Stimulated activated naive B cell treated with anti-CD40 and anti-IgM and Interleukin-4, amounts not matched to agents 10 μg/mL and 1 μg/mL and 100 μg/mL, for 72 hours (primary cell): ENCODE measurements around the gene LIPG.

Experiments
- ATAC-seq, 2 donors: fragments of 150-1000 bp; cut with Tn5 transposase; replicated peaks; 2 replicates each; pipeline ENCODE4 v1.10.0; 2021; ENCODE audit warnings: moderate library complexity in 1 of 2
- DNase-seq: peaks from one replicate; pipeline ENCODE4 v3.0.0; 2021
- H3K27ac Mint-ChIP-seq: one replicate; pipeline ENCODE4 v1.8.0; 2022; ENCODE audit warnings: mild to moderate bottlenecking, mixed read lengths
- H3K27me3 Mint-ChIP-seq, 2 donors: one replicate each; pipeline ENCODE4 v1.8.0; 2022; ENCODE audit warnings: mixed read lengths in 2 of 2
- H3K36me3 Mint-ChIP-seq, 2 donors: one replicate each; pipeline ENCODE4 v1.8.0; 2022; ENCODE audit warnings: mixed read lengths in 2 of 2, mild to moderate bottlenecking in 1 of 2
- H3K4me1 Mint-ChIP-seq, 2 donors: one replicate each; pipeline ENCODE4 v1.8.0; 2022; ENCODE audit warnings: mixed read lengths in 2 of 2, mild to moderate bottlenecking in 1 of 2
- H3K4me3 Mint-ChIP-seq, 2 donors: one replicate each; pipeline ENCODE4 v1.8.0; 2022; ENCODE audit warnings: mild to moderate bottlenecking in 2 of 2, mixed read lengths in 2 of 2, moderate library complexity in 1 of 2
- H3K9me3 Mint-ChIP-seq, 2 donors: one replicate each; pipeline ENCODE4 v1.8.0; 2022; ENCODE audit warnings: mixed read lengths in 2 of 2, mild to moderate bottlenecking in 1 of 2

The LIPG gene

DNA sequence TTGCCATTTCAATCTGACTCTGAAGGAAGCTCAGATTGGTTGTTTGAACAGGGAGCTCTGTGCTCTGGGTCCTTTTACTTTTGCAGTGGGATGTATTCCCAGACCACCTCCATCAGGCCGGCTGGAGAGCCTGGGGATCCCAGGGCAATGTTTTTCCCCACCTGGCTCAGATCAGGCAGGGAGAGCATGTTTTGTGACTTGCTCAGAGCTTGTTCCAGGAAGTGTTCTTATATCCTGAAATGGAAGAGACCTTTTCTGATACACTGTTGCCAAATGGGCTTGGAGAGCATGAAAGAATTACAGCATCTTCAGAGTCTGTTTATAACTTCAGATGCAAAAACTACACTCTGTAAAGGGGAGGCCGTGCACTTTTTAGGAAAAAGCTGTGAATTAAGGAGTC lies 56.0 kb downstream of the LIPG start:
- Mint-ChIP-seq H3K4me1 (no peaks in the 10 kb centered on the region), H3K27me3 (peaks cover 25 to 34% of the 10 kb centered on the region in 2 donors), H3K4me3 (no peak overlapping the region), H3K27ac (no peak overlapping the region), H3K36me3 (no peaks in the 10 kb centered on the region), H3K9me3 (no peaks in the 10 kb centered on the region)
- ATAC-seq (no peak), DNase-seq (no peak)

DNA sequence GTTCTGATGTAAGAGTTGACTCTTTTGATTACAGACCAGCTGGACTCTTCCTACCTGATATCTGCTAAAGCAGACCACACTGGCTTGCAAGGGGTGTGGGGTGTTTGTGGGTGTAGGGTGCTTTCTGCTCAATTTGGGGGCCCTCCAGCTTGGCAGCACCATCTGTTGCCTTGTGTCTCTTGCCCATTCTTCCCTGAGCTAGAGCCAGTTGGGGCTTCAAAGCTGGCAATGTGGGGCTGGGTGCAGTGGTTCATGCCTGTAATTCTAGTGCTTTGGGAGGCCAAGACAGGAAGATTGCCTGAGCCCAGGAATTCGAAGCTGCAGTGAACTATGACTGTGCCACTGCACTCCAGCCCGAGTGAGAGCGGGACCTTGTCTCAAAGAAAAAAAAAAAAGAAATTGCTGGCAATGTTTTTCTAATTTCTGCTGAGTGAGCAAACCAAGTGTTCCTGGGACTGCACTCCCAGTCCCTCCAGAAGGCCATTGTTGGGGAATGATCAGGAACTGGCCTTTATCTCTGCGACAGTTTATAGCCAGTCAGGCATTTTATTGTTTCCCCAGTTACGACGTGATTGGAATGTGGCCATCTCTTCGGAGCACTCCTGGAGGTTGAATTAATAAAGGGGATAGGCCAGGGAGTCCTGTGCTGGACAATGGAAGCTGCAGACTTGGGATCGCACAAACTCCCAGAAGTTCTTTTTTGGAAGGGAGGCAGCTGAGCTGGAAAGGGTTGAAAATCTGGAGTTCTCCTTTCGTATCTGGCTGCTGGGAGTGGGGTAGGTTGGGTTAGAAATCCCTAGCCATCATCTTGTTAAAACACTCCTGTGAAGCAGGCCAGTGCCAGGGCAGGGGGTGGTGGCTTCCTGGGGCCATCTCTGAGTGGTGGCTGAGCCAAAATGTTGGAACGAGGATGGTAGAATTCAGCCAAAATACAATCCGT lies 57.2 kb downstream of the LIPG start:
- Mint-ChIP-seq H3K4me3 (no peak overlapping the region), H3K4me1 (no peaks in the 10 kb centered on the region), H3K36me3 (no peaks in the 10 kb centered on the region), H3K27ac (no peak overlapping the region), H3K9me3 (no peaks in the 10 kb centered on the region), H3K27me3 (peaks cover 22 to 29% of the 10 kb centered on the region in 2 donors)
- ATAC-seq (no peak), DNase-seq (no peak)

DNA sequence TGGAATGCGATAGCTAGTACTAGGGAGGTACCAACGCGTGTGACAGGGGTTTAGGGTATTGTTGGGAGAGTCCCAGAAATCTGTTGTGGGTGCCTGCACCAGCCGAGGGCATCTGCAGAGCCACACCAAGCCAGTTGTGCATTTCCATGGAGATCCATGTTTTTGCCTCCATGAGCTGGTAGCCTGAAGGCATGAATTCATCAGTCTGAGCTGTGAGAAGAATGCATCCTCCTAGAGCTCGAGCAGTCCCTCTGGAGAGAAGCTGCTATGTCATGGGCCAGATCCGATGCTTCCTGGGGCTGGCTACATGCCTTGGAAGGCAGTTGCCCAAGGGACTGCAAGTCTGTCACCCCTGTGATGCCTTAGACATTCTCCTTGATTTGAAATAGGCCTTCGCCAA lies 57.9 kb downstream of the LIPG start:
- no peaks in the 10 kb centered on the region for H3K4me1 Mint-ChIP-seq
- ATAC-seq: no peak
- H3K4me3 Mint-ChIP-seq: no peak overlapping the region
- peaks cover 20 to 30% of the 10 kb centered on the region in 2 donors for H3K27me3 Mint-ChIP-seq
- no peak overlapping the region for H3K27ac Mint-ChIP-seq
- H3K36me3 Mint-ChIP-seq: no peaks in the 10 kb centered on the region
- DNase-seq: no peak
- no peaks in the 10 kb centered on the region for H3K9me3 Mint-ChIP-seq

DNA sequence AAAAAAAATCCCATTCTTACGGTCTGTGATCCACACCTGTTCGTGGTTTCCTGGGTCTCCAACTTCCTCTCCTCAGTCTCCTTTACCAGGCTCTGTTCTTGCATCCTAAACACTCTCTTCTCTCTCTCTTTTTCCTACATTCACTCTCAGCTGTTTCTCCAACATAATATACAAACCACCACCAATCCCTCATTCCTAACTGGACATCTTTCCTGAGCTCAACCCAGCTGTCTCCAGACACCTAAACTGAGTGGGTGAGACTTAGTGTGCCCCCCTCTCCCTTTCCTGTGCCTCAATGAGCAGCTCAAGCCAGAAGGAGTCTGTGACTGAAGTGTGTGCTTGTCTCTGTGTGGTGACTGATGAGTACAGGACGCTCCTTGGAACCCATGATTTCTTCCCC lies 59.4 kb downstream of the LIPG start:
- H3K4me1 Mint-ChIP-seq: no peaks in the 10 kb centered on the region
- H3K9me3 Mint-ChIP-seq: no peaks in the 10 kb centered on the region
- H3K4me3 Mint-ChIP-seq: no peak overlapping the region
- no peak overlapping the region for H3K27ac Mint-ChIP-seq
- no peak for ATAC-seq
- H3K36me3 Mint-ChIP-seq: no peaks in the 10 kb centered on the region
- peaks cover 20 to 29% of the 10 kb centered on the region in 2 donors for H3K27me3 Mint-ChIP-seq
- DNase-seq: no peak

DNA sequence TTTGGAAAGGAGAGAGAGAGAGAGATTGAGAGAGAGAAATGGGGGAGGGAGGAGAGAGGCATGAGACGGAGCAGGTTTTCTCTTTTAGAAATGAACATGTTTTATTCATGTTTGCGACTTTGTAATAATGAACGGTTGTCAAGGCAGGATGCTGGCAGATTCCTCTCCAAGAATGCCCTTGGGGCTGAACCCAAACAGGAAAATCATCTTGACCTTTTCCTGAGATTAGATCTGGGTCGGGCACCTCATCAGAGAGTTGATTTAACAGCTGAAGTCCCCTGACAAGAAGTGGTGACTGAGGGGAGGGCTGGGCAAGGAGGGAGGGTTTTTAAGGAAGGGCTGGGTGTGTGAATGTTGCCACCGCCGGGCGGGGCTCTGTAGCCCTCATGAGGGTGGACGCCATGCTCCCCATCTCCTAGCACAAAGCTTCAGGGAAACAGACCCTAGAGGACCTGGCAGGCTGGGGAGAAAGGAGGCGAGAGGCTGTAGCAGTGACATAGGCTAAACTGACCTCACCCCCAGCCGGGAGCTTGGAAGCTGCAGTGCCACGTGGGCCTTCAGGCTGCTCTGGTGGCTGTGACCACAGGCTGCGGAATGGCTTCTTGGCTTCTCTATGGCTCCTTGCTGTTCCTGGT lies 60.0 kb downstream of the LIPG start:
- no peak for DNase-seq
- no peak for ATAC-seq
- Mint-ChIP-seq H3K27me3 (peaks cover 20 to 29% of the 10 kb centered on the region in 2 donors), H3K36me3 (no peaks in the 10 kb centered on the region), H3K27ac (no peak overlapping the region), H3K9me3 (no peaks in the 10 kb centered on the region), H3K4me3 (no peak overlapping the region), H3K4me1 (no peaks in the 10 kb centered on the region)

DNA sequence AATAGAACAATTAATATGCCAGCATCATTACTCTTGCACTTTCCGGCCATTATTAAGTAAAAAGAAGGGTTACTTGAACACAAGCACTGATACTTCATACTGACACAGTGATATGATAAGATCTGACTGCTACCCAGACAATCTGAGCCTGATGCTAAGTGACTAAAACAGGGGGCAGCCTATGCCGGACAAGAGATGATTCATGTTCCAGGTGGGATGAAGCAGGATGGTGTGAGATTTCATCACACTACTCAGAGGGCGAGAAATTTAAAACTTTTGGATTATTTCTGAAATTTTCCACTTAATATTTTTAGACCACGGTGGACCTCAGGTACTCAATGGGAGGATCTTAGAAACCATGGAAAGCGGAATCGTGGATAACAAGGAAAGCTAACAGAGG lies 61.7 kb downstream of the LIPG start:
- no peak overlapping the region for H3K27ac Mint-ChIP-seq
- ATAC-seq (no peak), DNase-seq (no peak)
- no peaks in the 10 kb centered on the region for H3K9me3 Mint-ChIP-seq
- H3K4me3 Mint-ChIP-seq: no peak overlapping the region
- H3K27me3 Mint-ChIP-seq: peaks cover 22 to 29% of the 10 kb centered on the region in 2 donors
- H3K36me3 Mint-ChIP-seq: no peaks in the 10 kb centered on the region
- H3K4me1 Mint-ChIP-seq: peaks cover 0 to 2% of the 10 kb centered on the region in 2 donors

DNA sequence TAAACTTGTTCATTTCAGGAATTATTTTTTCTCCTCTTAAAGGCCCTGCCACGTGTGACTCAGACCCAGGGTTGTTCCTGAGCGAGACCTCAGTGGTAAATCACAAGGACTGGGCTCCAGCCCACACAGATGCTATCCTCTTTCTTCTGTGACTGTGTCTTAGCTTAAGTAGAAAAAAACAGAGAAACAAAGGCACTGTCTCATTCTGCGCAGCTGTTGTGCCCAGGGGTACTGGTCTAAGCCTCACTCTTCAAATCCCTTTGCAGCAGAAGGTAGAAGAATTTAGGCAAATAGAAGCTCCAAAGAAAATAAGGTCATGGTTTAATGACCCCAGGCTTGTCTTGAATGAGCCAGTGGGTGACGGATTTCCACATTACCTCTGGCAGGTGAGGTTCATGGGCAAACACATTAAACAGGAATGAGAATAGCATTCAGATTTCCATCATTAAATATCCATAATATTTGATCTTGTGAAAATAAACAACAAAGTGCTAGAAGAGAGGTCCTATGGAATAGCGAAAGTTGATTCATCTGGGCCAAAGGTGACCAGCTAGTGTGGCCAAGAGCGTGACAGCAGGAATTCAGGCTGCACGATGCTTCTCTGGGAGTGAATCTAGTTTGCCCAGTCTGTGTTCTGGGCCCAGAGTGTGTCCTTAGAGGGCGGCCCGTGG lies 63.3 kb downstream of the LIPG start:
- peaks cover 0 to 2% of the 10 kb centered on the region in 2 donors for H3K4me1 Mint-ChIP-seq
- no peak for ATAC-seq
- no peaks in the 10 kb centered on the region for H3K36me3 Mint-ChIP-seq
- H3K9me3 Mint-ChIP-seq: no peaks in the 10 kb centered on the region
- H3K27ac Mint-ChIP-seq: no peak overlapping the region
- DNase-seq: no peak
- H3K27me3 Mint-ChIP-seq: peaks cover 23 to 29% of the 10 kb centered on the region in 2 donors
- no peak overlapping the region for H3K4me3 Mint-ChIP-seq

DNA sequence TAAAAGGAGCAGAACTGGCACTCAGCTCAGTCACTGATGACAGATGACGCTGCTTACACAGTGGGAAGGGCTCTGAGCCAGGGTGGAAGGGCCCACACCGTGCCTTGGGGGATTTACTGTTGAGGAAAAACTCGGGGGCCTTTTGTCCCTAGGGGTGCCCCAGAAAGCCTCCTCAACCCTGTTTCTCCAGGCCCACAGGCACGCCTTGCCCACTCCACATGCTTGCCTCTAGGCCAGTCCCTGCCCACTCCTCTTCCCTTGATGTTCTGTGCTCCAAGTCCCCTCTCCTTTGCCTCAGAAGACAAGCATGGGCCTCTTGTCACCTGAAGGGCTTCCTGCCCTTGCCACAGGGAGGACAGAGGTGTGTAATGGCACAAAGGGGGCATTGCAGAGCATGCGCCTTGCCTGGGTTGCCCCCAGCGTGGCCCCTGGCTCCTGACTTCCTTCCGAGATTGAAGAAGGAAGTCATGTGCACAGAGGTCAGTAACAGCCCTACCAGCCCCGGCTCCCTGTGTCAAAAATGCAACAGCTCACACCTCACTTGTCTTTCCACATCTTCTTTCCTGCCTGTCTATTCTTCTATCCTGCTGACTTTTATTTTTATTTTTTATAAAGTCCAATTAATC lies 65.1 kb downstream of the LIPG start:
- no peaks in the 10 kb centered on the region for H3K9me3 Mint-ChIP-seq
- peaks cover 0 to 2% of the 10 kb centered on the region in 2 donors for H3K4me1 Mint-ChIP-seq
- no peaks in the 10 kb centered on the region for H3K36me3 Mint-ChIP-seq
- ATAC-seq (no peak), DNase-seq (no peak)
- no peak overlapping the region for H3K4me3 Mint-ChIP-seq
- H3K27me3 Mint-ChIP-seq: peaks cover 15 to 25% of the 10 kb centered on the region in 2 donors
- no peak overlapping the region for H3K27ac Mint-ChIP-seq

DNA sequence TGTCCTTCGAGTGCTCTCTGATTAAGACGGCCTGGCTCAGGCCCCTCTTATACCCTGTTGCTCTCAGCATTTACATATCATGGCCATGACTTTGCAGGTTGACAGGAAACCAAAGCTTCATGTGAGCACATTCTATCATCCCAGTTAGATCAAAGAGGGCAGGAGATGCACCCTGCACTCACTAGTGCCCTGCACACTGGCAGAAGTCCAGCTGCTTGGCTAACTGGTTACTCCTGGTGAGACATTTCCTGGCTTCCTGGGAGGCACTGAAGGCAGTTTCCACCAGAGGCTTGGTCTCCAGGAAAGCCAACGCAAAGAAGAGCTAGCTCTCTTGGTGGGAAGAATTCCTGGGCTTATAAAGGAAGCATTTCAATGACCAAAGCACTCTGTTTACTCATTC lies 66.3 kb downstream of the LIPG start:
- H3K4me1 Mint-ChIP-seq: peaks cover 0 to 2% of the 10 kb centered on the region in 2 donors
- ATAC-seq (no peak), DNase-seq (no peak)
- no peak overlapping the region for H3K4me3 Mint-ChIP-seq
- peaks cover 10 to 13% of the 10 kb centered on the region in 2 donors for H3K27me3 Mint-ChIP-seq
- no peak overlapping the region for H3K27ac Mint-ChIP-seq
- no peaks in the 10 kb centered on the region for H3K36me3 Mint-ChIP-seq
- no peaks in the 10 kb centered on the region for H3K9me3 Mint-ChIP-seq

DNA sequence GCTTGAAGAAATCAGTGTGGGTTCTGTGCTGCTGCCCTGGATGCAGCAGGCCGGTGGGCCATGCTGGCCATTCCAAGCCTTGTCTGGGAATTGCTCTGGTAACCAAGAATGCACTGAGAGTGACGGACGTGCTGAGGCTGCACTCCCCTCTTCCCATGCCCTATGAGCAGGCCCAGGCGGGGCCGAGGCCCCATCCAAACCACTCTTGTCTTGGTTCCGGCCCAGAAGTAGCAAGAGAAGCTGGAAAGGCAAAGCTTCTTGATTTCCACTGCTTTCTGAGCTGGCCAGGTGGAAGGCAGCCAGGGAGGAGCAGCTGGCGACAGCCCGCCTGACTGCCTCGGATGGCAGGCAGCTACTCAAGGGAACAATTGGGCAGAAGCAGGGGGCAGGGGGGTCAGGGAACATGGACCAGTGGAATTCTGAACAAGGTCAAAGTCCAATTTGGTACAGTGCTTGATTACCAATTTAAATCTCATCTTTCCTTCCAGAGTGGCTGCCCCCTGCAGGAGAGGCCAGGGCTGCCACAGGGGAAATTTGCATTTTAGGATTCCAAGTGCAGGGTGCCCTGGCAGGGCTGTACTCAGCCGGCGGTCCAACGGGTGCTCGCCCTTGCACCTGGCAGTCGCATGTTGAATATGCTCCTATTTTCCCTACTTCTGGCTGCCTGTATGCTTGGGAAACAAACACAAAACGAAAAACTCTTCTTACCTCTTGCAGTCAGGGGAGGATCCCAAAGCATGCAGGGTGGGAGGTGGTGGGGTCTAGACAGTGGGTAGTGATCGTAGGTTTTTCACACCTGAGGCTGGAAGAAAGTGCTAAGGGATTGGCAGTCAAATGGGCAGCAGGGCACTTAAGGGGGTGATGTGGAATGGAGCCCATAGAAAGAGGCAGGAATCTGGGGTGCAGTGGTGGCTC lies 67.3 kb downstream of the LIPG start:
- no peak for DNase-seq
- no peak for ATAC-seq
- H3K27ac Mint-ChIP-seq: no peak overlapping the region
- no peaks in the 10 kb centered on the region for H3K36me3 Mint-ChIP-seq
- peaks cover 0 to 2% of the 10 kb centered on the region in 2 donors for H3K4me1 Mint-ChIP-seq
- H3K4me3 Mint-ChIP-seq: no peak overlapping the region
- H3K9me3 Mint-ChIP-seq: no peaks in the 10 kb centered on the region
- peaks cover 8 to 11% of the 10 kb centered on the region in 2 donors for H3K27me3 Mint-ChIP-seq

DNA sequence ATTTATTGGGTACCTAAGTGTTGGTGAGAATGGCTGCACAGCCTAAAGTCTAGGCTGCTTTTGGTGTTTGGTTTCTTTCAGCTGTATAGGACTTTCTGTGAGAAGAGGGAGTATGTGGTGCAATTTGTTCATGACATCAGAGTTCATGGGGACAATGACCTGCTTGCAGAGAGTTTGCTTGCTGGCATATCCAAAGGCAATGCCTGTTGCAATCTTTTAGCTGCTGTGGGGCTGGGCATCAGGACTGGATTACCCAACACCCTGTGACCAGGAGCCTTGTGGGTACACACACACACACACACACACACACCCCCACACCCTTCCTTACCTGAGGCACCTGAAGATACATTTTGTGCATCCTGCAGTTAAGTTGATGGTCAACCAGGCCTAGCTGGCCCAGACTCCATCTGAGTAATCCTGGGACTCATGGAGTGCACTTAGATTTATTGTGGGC lies 68.4 kb downstream of the LIPG start:
- peaks cover 0 to 2% of the 10 kb centered on the region in 2 donors for H3K4me1 Mint-ChIP-seq
- H3K4me3 Mint-ChIP-seq: no peak overlapping the region
- no peaks in the 10 kb centered on the region for H3K36me3 Mint-ChIP-seq
- H3K27me3 Mint-ChIP-seq: peaks cover 5 to 8% of the 10 kb centered on the region in 2 donors
- DNase-seq (no peak), ATAC-seq (no peak)
- no peak overlapping the region for H3K27ac Mint-ChIP-seq
- no peaks in the 10 kb centered on the region for H3K9me3 Mint-ChIP-seq

DNA sequence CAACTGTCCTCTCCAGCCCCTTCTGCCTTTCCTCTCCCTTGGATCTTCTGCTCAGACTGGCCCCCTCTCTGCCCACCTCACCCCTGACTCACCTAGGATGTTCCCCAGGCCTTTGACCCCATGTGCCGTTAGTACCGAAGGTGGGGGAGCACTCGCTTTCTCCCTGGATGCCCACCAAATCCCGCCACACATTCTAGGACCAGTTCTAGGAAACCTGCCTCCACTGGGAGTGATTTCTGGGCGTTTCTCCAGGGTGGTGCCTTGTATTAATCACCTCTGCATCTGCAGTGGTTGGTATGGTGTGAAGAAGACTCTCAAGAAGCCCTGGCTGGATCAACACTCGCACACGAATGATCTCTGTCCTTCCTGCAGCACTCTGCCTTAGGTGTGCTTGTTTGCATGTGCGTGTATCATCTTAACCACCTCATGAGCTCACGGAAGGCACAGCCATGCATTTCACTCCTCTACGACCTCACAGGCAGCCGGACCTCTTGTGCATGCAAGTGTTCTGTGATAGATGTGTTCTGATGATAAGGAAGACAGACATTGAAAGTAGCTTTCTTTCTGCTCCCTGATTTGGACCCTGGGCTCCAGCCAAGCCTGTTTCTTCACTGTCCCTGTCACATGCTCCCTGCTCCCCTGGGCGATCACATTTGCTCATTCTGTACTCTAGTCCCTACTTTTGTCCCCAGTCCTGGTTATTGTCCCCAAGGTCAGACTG lies 69.4 kb downstream of the LIPG start:
- no peak for ATAC-seq
- H3K9me3 Mint-ChIP-seq: no peaks in the 10 kb centered on the region
- no peak for DNase-seq
- no peaks in the 10 kb centered on the region for H3K36me3 Mint-ChIP-seq
- H3K4me1 Mint-ChIP-seq: peaks cover 0 to 2% of the 10 kb centered on the region in 2 donors
- H3K4me3 Mint-ChIP-seq: no peak overlapping the region
- H3K27me3 Mint-ChIP-seq: peaks cover 5 to 8% of the 10 kb centered on the region in 2 donors
- no peak overlapping the region for H3K27ac Mint-ChIP-seq

DNA sequence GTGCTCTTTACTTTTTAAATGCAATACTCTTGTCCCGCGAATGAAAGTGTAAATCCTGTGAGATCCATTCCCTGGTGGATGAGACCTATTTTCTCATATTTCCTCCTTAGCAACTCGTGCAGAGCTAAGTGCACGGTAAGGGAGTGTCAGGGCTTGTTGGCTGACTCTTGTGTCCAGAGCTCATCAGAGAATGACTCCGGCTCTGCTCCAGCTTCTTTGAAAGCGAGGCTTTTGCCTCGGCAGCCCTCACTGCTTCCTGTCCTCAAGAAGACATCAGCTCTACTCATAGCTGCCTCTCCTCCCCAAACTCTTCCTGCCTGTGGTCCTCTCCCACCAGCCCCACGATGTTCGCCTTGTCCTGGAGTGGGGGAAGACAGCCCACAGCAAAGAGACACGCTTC lies 70.7 kb downstream of the LIPG start:
- Mint-ChIP-seq H3K27me3 (peaks cover 10 to 12% of the 10 kb centered on the region in 2 donors), H3K27ac (no peak overlapping the region), H3K4me1 (peaks cover 0 to 2% of the 10 kb centered on the region in 2 donors), H3K36me3 (no peaks in the 10 kb centered on the region), H3K9me3 (no peaks in the 10 kb centered on the region), H3K4me3 (no peak overlapping the region)
- ATAC-seq (no peak), DNase-seq (no peak)
